GM18909 (cell line): ENCODE results near the gene SLC2A13.

Experiments
- ATAC-seq: cut with Tn5 transposase; IDR thresholded peaks from one replicate; pipeline ENCODE4 v1.9.1; 2021; ENCODE audit warnings: mild to moderate bottlenecking; ENCODE audit not compliant: unreplicated experiment, poor library complexity

Gene SLC2A13

GRCh38 chr12:39883411-39883810 lies 222.5 kb downstream of the SLC2A13 start:
- no peak for ATAC-seq

DNA sequence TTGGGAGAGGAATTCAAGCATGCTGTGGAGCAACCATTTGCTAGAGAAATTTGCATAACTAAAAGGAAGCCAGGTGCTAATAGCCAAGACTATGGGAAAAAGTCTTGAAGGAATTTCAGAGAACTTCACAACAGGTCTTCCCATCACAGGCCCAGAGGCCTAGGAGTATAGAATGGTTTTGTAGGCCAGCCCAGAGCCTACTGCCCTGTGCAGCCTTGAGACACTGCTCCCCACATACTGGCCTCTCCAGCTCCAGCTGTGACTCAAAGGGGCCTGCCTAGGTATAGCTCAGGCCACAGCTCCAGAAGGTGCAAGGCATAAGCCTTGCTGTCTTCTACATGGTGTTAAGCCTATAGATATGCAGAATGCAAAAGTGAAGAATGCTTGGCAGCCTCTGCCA lies 227.1 kb downstream of the SLC2A13 start:
- no peak for ATAC-seq

GRCh38 chr12:39875721-39876120 lies 230.2 kb downstream of the SLC2A13 start:
- ATAC-seq, result no peak

- ATAC-seq, result no peak
Observed at GRCh38 chr12:39874785-39875184, 231.1 kb downstream of the SLC2A13 start.

GRCh38 chr12:39873065-39873464 lies 232.8 kb downstream of the SLC2A13 start:
- no peak for ATAC-seq

- ATAC-seq, result no peak
Observed at GRCh38 chr12:39872425-39872824, 233.5 kb downstream of the SLC2A13 start.

GRCh38 chr12:39868328-39868725 lies 237.6 kb downstream of the SLC2A13 start:
- no peak for ATAC-seq

DNA sequence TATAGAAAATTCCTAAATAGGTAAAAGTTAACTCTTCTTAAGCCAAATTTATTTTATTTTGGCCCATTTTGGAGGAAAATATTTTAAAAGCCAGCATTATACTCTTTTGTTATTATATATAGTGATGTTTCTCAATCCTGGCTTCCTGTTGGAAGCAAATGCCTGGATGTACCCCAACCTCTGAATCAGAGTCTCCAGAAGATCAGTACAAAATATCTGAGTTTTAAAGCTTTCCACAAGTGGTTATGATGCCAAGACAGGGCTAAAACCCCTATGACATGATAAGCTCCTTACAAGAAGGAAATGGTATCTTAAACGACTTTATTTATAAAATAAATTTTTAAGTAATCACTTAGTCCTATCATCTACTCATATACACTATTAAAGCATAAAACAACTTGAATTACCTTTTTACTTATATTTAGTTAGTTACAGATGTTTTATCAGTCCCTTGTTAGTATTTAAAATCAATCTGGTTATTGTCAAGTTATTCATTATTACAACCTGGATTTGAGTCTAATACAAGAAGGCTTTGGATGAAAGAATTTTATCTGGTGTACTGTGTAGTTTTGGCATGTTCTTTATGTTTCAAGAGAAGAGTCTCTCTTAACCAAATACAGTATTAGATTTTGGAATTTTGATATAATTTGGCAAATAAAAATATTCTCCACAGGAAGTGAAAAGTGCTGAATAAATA lies 238.1 kb downstream of the SLC2A13 start:
- no peak for ATAC-seq

- no peak for ATAC-seq
Observed at GRCh38 chr12:39866135-39866534, 239.7 kb downstream of the SLC2A13 start.

GRCh38 chr12:39860695-39861094 lies 245.2 kb downstream of the SLC2A13 start:
- no peak for ATAC-seq

DNA sequence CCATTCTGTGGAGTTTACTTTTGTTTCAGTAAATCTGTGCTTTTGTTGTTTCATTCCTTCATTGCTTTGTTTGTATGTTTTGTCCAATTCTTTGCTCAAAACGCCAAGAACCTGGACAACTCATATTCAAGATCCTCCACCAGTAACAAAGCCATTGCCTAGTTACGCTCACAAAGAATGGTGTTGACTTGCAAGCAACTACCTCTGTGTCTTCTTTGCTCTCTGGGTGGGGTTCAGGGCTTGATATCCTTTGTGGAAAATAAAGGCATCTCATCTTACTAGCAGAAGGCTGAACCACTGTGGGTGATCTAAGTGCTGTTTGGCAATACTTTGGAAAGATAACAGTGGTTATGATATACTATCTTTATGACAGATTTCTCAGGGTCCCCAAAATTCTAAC lies 252.9 kb downstream of the SLC2A13 start:
- ATAC-seq, result no peak

DNA sequence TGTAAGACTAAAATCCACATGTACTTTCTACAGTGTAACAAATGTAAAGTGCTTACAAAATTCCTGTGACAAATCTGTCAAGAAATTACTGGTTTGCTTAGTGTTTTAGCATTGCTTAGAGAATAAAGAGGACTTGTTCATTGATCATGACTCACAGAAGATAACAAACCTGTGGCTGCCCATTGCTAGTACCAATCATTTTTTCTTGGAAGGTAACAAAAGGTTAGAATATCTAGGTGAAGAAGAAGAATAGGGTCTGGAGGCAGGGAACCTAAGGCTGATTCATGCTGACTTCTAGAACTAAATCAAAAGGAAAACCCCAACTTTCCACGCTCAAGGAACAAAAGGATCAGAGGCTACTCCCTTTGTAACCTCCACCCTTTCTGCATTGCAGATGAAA lies 253.5 kb downstream of the SLC2A13 start:
- no peak for ATAC-seq

GRCh38 chr12:39848218-39848617 lies 257.7 kb downstream of the SLC2A13 start:
- peak; percentile 66 for ATAC-seq

DNA sequence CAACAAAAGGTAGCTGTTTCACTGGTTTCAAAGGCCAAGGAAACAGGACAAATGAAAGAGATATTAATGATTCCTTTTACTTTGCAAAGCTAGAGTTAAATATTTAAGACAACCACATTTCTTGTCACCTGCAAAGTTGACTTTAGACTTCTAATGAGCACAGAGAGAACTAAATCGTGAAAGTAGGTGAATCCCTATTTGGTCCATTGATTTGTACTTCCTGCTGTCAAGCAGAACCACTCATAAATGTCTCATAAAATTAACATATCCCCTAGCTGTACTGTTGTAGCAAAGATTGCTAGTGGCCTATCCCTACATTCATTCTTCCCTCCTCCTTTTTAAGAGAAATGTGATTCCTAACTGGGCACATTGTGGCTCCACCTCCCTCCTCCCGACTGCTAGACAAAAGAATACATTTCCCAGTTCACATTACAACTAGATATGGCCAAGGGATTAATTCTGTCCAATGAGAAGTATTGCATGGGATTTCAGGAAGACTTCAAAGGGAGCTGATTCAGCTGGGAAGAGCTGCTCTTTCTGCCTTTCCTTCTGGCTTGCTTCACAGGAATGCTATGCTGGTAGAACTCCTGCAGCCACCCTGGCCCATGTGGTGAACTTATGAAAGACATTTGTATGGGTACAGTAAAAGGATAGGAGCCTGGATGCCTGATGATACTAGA lies 258.8 kb downstream of the SLC2A13 start:
- ATAC-seq, result no peak

GRCh38 chr12:39846304-39846703 lies 259.6 kb downstream of the SLC2A13 start:
- ATAC-seq, result no peak

DNA sequence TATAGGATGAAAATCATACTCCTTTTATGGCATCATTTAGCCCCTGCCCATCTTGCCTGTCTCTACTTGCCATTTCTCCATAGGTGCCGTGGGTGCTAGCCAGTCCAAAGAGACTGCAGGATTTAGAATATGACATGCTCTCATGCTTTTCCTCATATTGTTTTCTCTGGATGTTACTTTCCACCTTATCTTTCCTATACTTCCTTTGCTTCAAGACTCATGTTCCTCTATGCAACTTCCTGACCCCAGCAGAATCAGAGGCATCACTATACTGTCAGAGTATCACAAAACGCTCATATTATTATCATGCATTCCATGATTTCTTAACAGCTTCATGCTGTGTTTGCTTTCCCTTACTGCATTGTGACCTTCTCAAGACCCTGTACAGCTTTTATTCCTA lies 265.5 kb downstream of the SLC2A13 start:
- no peak for ATAC-seq

DNA sequence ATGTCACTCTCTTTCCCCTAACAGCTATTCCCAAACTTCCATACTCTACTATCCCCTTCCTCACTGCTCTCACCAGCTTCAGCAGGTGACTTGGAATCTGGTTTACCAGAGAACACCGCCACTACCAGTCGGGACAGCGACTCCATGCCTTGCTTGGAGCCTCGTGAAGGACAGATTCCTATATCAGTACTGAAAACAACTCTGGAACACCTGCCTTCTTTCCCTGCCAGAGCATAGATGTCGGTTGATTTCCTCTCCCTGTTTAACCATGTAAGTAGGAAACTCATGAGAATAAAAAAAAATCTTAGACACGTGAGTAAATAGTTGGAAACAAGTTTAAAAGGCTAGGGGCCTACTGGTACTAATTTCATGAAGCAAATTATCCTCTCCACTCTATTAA lies 266.8 kb downstream of the SLC2A13 start:
- no peak for ATAC-seq

- ATAC-seq, result peak; percentile 78
Observed at GRCh38 chr12:39835517-39836489, 270.1 kb downstream of the SLC2A13 start.

GRCh38 chr12:39831587-39832315 lies 274.1 kb downstream of the SLC2A13 start:
- peak; percentile 43 for ATAC-seq

DNA sequence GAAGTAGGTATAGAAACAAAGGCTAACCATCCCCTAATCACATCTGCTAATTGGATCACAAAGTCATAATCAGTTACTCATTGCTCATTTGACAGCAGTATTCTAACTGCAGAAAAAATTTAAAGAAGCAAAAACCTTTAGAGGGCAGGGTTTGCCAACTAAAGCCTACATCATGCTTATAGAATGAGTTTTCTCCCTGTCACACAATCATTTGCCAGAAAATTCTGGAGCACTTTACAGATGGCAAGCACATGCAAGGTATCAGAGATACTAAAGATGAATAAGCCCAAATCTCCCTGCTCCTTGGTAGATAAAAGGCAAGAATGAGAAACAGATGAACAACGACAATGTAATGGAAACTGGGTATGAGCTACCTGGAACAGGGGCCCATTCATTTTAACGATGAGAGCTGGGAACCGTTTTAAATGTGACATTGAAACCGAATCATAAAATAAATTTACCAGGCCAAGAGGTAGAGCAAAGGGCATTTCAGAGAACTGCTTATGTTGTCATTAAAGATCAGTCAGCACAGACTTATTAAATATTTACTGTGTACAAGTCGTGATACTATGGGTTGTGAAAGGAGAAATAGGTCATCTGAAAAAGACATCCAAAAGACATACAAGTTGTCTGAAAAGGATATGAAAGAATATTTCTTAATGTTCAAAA lies 274.9 kb downstream of the SLC2A13 start:
- no peak for ATAC-seq
